Measurements from ENCODE around the gene HLA-DRB1.
"Not testable (repeated sequence)": the region's sequence is repeated elsewhere in the genome, so short reads cannot be mapped to it uniquely, and the experiment has no call there.

DNA sequence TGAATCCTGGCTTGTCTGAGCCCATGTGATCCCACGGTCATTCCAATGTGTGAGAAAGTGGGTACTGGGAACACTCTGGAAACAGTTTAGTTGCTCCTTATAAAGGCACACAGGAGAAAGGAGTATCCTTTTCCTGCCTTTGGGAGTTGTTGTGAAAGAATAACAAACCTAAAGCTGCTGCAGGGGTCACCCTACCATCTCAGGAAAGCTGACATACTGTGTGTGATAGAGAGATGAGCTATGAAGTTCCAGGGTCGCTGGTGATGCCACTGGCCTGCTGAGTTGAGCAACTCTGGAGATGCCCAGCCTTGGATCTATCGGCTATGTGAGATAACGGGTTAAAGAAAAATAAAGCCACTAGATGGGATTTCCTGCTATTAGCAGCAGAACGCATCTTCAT lies 12.2 kb downstream of the HLA-DRB1 start:
- TF ChIP-seq, protein P1, sequence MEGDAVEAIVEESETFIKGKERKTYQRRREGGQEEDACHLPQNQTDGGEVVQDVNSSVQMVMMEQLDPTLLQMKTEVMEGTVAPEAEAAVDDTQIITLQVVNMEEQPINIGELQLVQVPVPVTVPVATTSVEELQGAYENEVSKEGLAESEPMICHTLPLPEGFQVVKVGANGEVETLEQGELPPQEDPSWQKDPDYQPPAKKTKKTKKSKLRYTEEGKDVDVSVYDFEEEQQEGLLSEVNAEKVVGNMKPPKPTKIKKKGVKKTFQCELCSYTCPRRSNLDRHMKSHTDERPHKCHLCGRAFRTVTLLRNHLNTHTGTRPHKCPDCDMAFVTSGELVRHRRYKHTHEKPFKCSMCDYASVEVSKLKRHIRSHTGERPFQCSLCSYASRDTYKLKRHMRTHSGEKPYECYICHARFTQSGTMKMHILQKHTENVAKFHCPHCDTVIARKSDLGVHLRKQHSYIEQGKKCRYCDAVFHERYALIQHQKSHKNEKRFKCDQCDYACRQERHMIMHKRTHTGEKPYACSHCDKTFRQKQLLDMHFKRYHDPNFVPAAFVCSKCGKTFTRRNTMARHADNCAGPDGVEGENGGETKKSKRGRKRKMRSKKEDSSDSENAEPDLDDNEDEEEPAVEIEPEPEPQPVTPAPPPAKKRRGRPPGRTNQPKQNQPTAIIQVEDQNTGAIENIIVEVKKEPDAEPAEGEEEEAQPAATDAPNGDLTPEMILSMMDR (IDR thresholded peaks at IDR 0.05): not testable (repeated sequence)
- not testable (repeated sequence) for TF ChIP-seq EZH2 (IDR thresholded peaks at IDR 0.05)

Data from neural progenitor cell (in vitro differentiated cells).